VCaP (cell line): ENCODE measurements around the gene MYRIP.

Experiments
- H3K27ac ChIP-seq: fragments of 450-650 bp; 2 replicates; pipeline ENCODE4 v1.5.1; 2017
- TF ChIP-seq, protein P1 (sequence below): fragments of 450-650 bp; conservative IDR thresholded peaks from 2 replicates; pipeline ENCODE4 v1.5.1; 2017; ENCODE audit warnings: mild to moderate bottlenecking, moderate library complexity

MYRIP gene

DNA sequence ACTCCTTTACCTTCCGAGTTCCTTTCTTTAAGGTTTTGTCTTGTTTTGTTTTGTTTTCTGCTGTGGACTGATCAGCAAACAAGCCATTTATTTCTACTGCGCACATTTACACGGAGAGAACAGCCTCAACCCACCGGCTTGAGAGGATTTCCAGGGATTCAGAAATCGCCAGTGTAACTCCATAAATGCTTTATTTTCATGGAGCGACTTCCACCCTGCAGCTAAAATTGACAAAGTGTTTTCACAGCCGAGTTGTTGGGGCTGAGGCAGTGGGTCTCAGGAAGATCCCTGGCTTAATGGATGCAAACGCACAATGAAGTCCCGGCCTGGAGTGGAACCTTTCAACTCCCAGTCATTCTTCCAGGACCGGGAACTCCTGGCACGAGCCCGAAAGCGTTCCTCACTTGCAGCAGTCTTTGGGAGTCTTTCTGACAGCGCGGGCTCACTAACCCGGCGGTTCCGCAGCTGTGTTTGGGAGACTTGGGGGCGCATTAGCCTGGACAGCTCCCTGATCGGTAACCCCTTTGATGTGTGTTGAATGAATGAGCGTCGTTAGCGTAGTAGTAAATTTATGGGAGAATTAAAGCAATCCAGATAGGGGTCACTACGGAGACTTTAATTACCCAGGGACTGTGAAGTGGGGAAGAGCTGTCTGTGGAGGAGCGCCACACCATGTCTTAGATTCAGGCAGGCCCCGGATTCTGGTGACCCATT, 785 bp upstream of the MYRIP start:
- TF ChIP-seq, protein P1, sequence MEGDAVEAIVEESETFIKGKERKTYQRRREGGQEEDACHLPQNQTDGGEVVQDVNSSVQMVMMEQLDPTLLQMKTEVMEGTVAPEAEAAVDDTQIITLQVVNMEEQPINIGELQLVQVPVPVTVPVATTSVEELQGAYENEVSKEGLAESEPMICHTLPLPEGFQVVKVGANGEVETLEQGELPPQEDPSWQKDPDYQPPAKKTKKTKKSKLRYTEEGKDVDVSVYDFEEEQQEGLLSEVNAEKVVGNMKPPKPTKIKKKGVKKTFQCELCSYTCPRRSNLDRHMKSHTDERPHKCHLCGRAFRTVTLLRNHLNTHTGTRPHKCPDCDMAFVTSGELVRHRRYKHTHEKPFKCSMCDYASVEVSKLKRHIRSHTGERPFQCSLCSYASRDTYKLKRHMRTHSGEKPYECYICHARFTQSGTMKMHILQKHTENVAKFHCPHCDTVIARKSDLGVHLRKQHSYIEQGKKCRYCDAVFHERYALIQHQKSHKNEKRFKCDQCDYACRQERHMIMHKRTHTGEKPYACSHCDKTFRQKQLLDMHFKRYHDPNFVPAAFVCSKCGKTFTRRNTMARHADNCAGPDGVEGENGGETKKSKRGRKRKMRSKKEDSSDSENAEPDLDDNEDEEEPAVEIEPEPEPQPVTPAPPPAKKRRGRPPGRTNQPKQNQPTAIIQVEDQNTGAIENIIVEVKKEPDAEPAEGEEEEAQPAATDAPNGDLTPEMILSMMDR: no peak
- peak overlapping the region; percentile 91 for H3K27ac ChIP-seq

DNA sequence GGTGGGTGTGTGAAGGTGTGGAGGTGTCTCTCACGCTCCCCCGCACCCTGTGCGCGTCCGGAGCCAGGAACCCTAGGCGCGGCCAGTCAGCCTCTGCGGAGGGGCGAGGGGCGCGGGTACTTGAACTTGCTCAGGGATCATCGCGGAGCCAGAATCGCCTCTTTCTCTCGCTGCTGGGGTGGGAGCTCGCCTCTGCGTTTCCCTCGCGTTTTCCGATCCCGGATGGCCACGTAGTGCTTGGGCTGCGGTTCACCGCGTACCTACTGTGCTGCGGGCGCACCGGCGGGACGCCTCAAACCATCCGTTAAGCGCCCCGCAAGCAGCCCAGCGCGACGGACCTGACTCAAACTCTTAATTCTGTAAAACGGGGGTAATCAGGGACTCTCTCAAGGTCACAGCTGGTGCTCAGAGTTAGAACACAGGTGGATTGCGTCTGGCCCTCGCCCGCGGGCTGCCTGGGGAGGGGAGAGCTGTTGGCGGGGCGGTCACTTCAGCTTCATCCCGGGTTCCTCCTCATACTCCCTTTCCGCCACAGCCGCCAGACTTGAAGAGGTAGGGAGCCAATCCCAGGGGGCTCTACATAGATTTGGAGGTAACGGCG, 686 bp downstream of the MYRIP start:
- TF ChIP-seq, protein P1: no peak
- H3K27ac ChIP-seq: peak overlapping the region; percentile 91

DNA sequence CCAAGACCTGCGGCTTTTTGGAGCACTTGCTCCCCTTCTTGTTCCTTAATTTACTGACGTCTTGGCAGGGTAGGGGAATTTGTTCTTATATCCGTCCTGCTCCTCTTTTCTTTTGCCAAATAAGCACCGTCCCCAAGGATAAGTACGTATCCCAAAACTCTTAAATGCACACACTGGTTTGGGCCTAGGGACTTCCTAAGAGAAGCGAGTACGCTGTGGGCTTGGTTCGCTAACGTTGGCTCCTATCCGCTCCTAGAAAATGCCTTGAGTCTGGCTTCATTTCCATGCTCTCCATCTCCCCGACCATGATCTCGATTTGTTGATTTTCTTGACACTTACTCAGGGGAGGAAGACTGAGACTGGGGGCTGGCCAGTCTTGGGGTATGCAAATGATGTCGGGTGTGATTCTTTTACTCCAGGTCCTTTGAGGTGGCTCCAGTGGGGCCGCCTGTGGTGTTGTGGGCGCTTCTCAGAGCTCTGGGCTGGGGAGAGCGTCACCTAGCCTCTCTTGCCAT, 1.3 kb downstream of the MYRIP start:
- TF ChIP-seq, protein P1: no peak
- H3K27ac ChIP-seq: peak overlapping the region; percentile 91

DNA sequence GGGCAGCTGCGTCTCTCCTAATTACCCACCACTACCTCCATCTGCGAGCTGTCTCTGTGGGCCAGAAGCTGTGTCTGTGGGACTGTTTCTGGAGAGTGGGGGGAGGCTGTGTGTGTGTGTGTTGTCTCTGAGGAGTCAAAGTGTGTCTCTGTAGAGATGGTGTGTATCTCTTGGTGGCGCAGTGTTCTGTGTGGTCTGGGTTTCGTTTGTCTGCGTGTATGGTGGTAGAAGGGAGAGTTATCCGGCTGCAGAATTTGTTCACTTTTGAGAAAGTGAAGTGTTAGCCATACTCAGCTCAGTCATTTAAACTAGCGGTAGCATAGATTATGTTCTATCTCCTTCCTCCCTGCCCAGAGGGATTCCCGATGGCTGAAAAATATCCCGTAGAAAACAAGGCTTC, 2.2 kb downstream of the MYRIP start:
- TF ChIP-seq, protein P1: no peak
- H3K27ac ChIP-seq: peak overlapping the region; percentile 91; the same call in 1 of the 2 replicates

DNA sequence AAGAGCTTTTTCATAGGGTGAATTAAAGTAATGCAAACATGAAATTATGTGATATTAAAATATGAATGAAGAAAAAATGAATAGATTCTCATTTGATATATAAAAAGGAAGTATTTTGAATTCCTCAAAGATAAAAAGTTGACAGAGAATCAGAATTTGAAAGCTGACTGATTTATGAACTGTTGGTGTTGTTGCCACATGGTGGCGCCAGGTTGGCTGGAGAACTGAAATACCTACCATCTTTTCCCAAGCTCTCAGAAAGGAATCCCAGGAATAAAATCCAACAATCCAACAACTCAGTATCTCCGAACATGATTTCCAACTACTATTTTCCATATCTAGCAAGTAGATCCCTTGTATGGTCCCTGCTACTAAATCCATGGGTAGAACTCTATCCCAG, 3.1 kb downstream of the MYRIP start:
- TF ChIP-seq, protein P1: peak; percentile 82
- peak overlapping the region; percentile 6; the same call in 1 of the 2 replicates for H3K27ac ChIP-seq

DNA sequence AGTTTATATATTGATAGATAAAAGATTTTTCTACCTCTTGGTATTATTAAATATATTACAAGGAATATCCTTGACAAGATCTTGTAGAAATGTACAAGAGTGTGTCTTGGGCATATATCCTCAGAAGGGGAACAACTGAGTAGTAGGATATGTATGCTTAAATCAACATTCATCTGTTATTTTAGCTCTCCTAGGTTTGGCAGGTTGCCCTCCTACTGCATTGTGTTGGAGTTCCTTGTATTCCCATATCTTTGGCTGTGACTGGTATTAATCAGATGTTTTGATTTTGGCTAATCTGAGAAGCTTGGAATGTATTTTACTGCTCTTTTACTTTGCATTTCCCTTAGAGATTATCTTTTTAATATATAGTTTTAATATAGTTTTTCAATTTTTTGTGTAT, 4.6 kb downstream of the MYRIP start:
- TF ChIP-seq, protein P1: no peak
- H3K27ac ChIP-seq: peak overlapping the region; percentile 6

DNA sequence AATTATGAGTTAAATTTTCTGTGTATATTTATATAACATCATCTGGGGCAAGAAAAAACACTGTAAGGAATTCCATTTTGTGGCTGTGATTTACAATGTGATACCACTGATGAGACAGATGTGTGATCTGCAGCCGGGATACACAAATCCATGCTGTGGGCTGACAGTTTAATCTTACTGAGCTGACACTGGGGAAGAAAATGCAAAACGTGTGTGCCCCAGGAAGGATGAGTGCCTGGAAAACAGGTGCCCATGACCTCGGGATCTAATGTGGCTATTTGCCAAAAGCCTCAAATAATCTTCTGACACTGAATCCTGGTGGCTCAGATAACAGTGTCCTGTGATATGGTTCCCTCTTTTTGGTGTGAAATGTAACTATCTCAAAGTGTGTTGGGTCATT, 10.5 kb downstream of the MYRIP start:
- H3K27ac ChIP-seq: peak overlapping the region; percentile 32; the same call in 1 of the 2 replicates
- TF ChIP-seq, protein P1: no peak

DNA sequence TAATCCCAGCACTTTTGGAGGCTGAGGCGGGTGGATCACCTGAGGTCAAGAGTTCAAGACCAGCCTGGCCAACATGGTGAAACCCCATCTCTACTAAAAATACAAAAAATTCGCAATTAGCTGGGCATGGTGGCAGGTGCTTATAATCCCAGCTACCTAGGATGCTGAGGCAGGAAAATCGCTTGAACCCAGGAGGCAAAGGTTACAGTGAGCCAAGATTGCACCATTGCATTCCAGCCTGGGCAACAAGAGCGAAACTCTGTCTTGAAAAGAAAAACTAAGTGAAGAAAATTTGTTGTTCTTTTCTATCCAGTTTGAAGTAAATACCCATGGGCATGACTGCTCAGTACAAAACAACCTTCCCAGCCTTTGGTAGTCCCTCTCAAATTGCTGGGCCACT, 24.4 kb downstream of the MYRIP start:
- H3K27ac ChIP-seq: peak overlapping the region; percentile 27
